Osteoblast (primary cell): ENCODE data around the gene RABGAP1L. TPM values are rescaled to one million over a fixed set of nuclear protein-coding genes. Genes with fewer than 3 reads are reported as not detected.
"Not testable (repeated sequence)": the region's sequence is repeated elsewhere in the genome, so short reads cannot be mapped to it uniquely, and the experiment has no call there.

ENCODE experiments used
- DNase-seq: peaks from one replicate; pipeline ENCODE4 v3.0.0; 2011; ENCODE audit warnings: low spot score, mixed read lengths; ENCODE audit not compliant: insufficient read length; ENCODE audit errors: missing footprints
- H2AFZ ChIP-seq: 2 replicates; pipeline ENCODE4 v1.6.0; 2011; ENCODE audit warnings: mild to moderate bottlenecking, low read length
- H3K27ac ChIP-seq: 2 replicates; pipeline ENCODE4 v1.5.1; 2011; ENCODE audit warnings: mild to moderate bottlenecking, low read depth, low read length, moderate library complexity
- H3K27me3 ChIP-seq: 2 replicates; pipeline ENCODE4 v1.6.0; 2012; ENCODE audit warnings: mild to moderate bottlenecking, control low read depth, inconsistent platforms, low read length, moderate library complexity; ENCODE audit not compliant: insufficient read depth
- H3K36me3 ChIP-seq: 2 replicates; pipeline ENCODE4 v1.5.1; 2011; ENCODE audit warnings: mild to moderate bottlenecking, low read length, control low read depth, moderate library complexity; ENCODE audit not compliant: insufficient read depth
- H3K4me1 ChIP-seq: 2 replicates; pipeline ENCODE4 v1.5.1; 2011; ENCODE audit warnings: mild to moderate bottlenecking, low read length, control low read depth, moderate library complexity; ENCODE audit not compliant: insufficient read depth
- H3K4me2 ChIP-seq: 2 replicates; pipeline ENCODE4 v1.6.0; 2011; ENCODE audit warnings: mild to moderate bottlenecking, low read length; ENCODE audit not compliant: insufficient read depth
- H3K4me3 ChIP-seq: fragments of 200-600 bp; sonication (generic); 3 replicates; pipeline ENCODE4 v1.5.1; 2012; ENCODE audit warnings: mild to moderate bottlenecking, low read length, inconsistent platforms; ENCODE audit not compliant: insufficient read depth
- H3K79me2 ChIP-seq: 2 replicates; pipeline ENCODE4 v1.6.0; 2012; ENCODE audit warnings: mild to moderate bottlenecking, low read length, control low read depth, inconsistent platforms; ENCODE audit not compliant: insufficient read depth
- H3K9me3 ChIP-seq: 2 replicates; pipeline ENCODE4 v1.5.1; 2011; ENCODE audit warnings: low read depth, low read length, control low read depth
- H4K20me1 ChIP-seq: 2 replicates; pipeline ENCODE4 v1.6.0; 2012; ENCODE audit warnings: mild to moderate bottlenecking, low read length, control low read depth; ENCODE audit not compliant: insufficient read depth
- CTCF ChIP-seq: IDR thresholded peaks from 2 replicates; pipeline ENCODE4 v1.5.1; 2011; ENCODE audit warnings: mild to moderate bottlenecking, low read depth, low read length, moderate library complexity; ENCODE audit errors: extremely low read depth
- total RNA-seq: library from RNA; depleted of rRNA; stranded (reverse); fragments of >200 nt; gene quantifications from 2 replicates; pipeline ENCODE4 v1.2.3, GENCODE V29; 2012

RABGAP1L gene
- total RNA-seq, 1 donor: 30.0 TPM

- H3K9me3 ChIP-seq: no peaks in the 10 kb centered on the region
- no peaks in the 10 kb centered on the region for H3K4me1 ChIP-seq
- TF ChIP-seq CTCF: no peak
- no peak overlapping the region for H3K4me2 ChIP-seq
- H2AFZ ChIP-seq: no peak overlapping the region
- H3K36me3 ChIP-seq: no peaks in the 10 kb centered on the region
- no peaks in the 10 kb centered on the region for H3K79me2 ChIP-seq
- H4K20me1 ChIP-seq: no peaks in the 10 kb centered on the region
- no peak overlapping the region for H3K4me3 ChIP-seq
- H3K27me3 ChIP-seq: no peaks in the 10 kb centered on the region
- no peak for DNase-seq
- no peak overlapping the region for H3K27ac ChIP-seq
Observed at GRCh38 chr1:174693085-174693484, 533.8 kb downstream of the RABGAP1L start.

- not testable (repeated sequence) for H3K4me3 ChIP-seq, H3K27me3 ChIP-seq, DNase-seq, H3K79me2 ChIP-seq, H3K4me1 ChIP-seq, H3K9me3 ChIP-seq, H4K20me1 ChIP-seq, H3K4me2 ChIP-seq, H3K36me3 ChIP-seq, H3K27ac ChIP-seq, H2AFZ ChIP-seq
Observed at GRCh38 chr1:174693539-174693938, 534.2 kb downstream of the RABGAP1L start.

- Histone ChIP-seq H3K36me3 (no peaks in the 10 kb centered on the region), H3K4me3 (no peak overlapping the region), H3K9me3 (no peaks in the 10 kb centered on the region), H2AFZ (no peak overlapping the region), H4K20me1 (no peaks in the 10 kb centered on the region), H3K27ac (no peak overlapping the region), H3K27me3 (no peaks in the 10 kb centered on the region), H3K4me1 (no peaks in the 10 kb centered on the region), H3K79me2 (no peaks in the 10 kb centered on the region), H3K4me2 (no peak overlapping the region)
- no peak for TF ChIP-seq CTCF
- DNase-seq: no peak
Observed at GRCh38 chr1:174696026-174696821, 536.9 kb downstream of the RABGAP1L start.

- Histone ChIP-seq H3K9me3 (no peaks in the 10 kb centered on the region), H3K27ac (no peak overlapping the region), H3K36me3 (no peaks in the 10 kb centered on the region), H3K4me1 (no peaks in the 10 kb centered on the region), H4K20me1 (no peaks in the 10 kb centered on the region), H2AFZ (no peak overlapping the region), H3K79me2 (no peaks in the 10 kb centered on the region), H3K4me2 (no peak overlapping the region), H3K4me3 (no peak overlapping the region), H3K27me3 (no peaks in the 10 kb centered on the region)
- DNase-seq: no peak
- no peak for TF ChIP-seq CTCF
Observed at GRCh38 chr1:174700314-174700713, 541.0 kb downstream of the RABGAP1L start.
